HepG2 (cell line): ENCODE measurements around the gene GRIN2C. TPM values are rescaled to one million over a fixed set of nuclear protein-coding genes. Genes with fewer than 3 reads are reported as not detected.
A peak's percentile ranks its signal among the peaks of the same experiment; 100 is the strongest.

Experiments
- ATAC-seq: fragments of 200-7000 bp; cut with Tn5 transposase; 3 replicates; pipeline ENCODE4 v1.9.1; 2020; ENCODE audit warnings: mild to moderate bottlenecking, moderate library complexity
- BruUV-seq: library from RNA; stranded (reverse); fragments of 400-500 nt; replicated peaks from 2 replicates; lab custom pipeline; 2021; lab: Mats Ljungman, UMichigan
- CTCF ChIA-PET: fragments of 300-600 bp; formaldehyde crosslinking; extraction: SDS; loops from one replicate; lab custom pipeline; 2021; ENCODE audit warnings: low total read pairs, inconsistent platforms, low intra/inter-chr PET ratio; lab: Yijun Ruan, JAX
- POLR2A ChIA-PET: fragments of 350-600 bp; sonication (Branson Sonifier 250); formaldehyde crosslinking; loops from one replicate; lab custom pipeline; 2020; ENCODE audit warnings: antibody characterized with exemption, inconsistent platforms; lab: Yijun Ruan, JAX
- DNase-seq: peaks from one replicate; pipeline ENCODE4 v3.0.0-alpha.2; 2015; ENCODE audit warnings: low spot score
- FAIRE-seq: peaks from 3 replicates; lab custom pipeline; 2011; peaks lifted over from hg19 to GRCh38; lab: Jason Lieb, UNC
- H2AFZ ChIP-seq: one replicate; pipeline ENCODE4 v1.6.1; 2011; ENCODE audit warnings: low read length, inconsistent platforms
- H3K27ac ChIP-seq: fragments of 300-600 bp; 3 replicates; pipeline ENCODE4 v1.8.0; 2011; ENCODE audit warnings: mixed run types, mild to moderate bottlenecking, mixed read lengths, low read length, inconsistent platforms; ENCODE audit not compliant: insufficient read depth; ENCODE audit errors: extremely low read length
- H3K27me3 ChIP-seq, 2 experiments: fragments of 200-600 bp in 1 of 2; 2 replicates in 1 of 2; 3 replicates in 1 of 2; pipeline versions ENCODE4 v1.6.0 to v1.8.0; 2011; ENCODE audit warnings: low read length in 2 of 2, mild to moderate bottlenecking in 2 of 2, moderate library complexity in 2 of 2, inconsistent platforms in 1 of 2; ENCODE audit not compliant: insufficient read depth in 2 of 2, control insufficient read depth in 1 of 2
- H3K36me3 ChIP-seq, 2 experiments: fragments of 200-600 bp in 1 of 2; replicated peaks in 1 of 2; 2 replicates in 1 of 2; 3 replicates in 1 of 2; pipeline versions ENCODE4 v1.5.1 to v1.8.0; 2011; ENCODE audit warnings: low read length in 2 of 2, inconsistent platforms in 1 of 2; ENCODE audit not compliant: insufficient read depth in 2 of 2, control insufficient read depth in 1 of 2
- H3K4me1 ChIP-seq: 2 replicates; pipeline ENCODE4 v1.5.1; 2012; ENCODE audit warnings: low read length, inconsistent platforms; ENCODE audit not compliant: insufficient read depth
- H3K4me2 ChIP-seq: 2 replicates; pipeline ENCODE4 v1.6.0; 2011; ENCODE audit warnings: low read depth, low read length, inconsistent platforms
- H3K4me3 ChIP-seq, 3 experiments: fragments of 200-600 bp in 1 of 3; sonication (generic), shearing (Covaris generic) in 1 of 3; replicated peaks in 1 of 3; 2 replicates each; pipeline ENCODE4 v1.5.1; 2011 to 2016; ENCODE audit warnings: low read length in 3 of 3, inconsistent platforms in 2 of 3, low read depth in 2 of 3, mild to moderate bottlenecking in 2 of 3, control low read depth in 1 of 3, mixed read lengths in 1 of 3; ENCODE audit not compliant: insufficient read depth in 1 of 3
- H3K79me2 ChIP-seq: one replicate; pipeline ENCODE4 v1.6.1; 2011; ENCODE audit warnings: low read length, inconsistent platforms; ENCODE audit not compliant: insufficient read depth
- H3K9ac ChIP-seq: 2 replicates; pipeline ENCODE4 v1.6.0; 2011; ENCODE audit warnings: mild to moderate bottlenecking, low read depth, low read length, inconsistent platforms; ENCODE audit not compliant: insufficient read depth
- H3K9me3 ChIP-seq: 2 replicates; pipeline ENCODE4 v1.5.1; 2012; ENCODE audit warnings: mild to moderate bottlenecking, low read length
- H4K20me1 ChIP-seq: 2 replicates; pipeline ENCODE4 v1.6.0; 2011; ENCODE audit warnings: inconsistent platforms, mild to moderate bottlenecking, low read length, moderate library complexity; ENCODE audit not compliant: insufficient read depth
- FOXC1 ChIP-seq: sonication (generic); formaldehyde crosslinking; IDR thresholded peaks from 2 replicates; pipeline ENCODE4 v1.8.0; 2022; ENCODE audit warnings: mild to moderate bottlenecking, missing genetic modification reagents, borderline replicate concordance
- HNRNPLL ChIP-seq: fragments of 200-400 bp; formaldehyde crosslinking; IDR thresholded peaks from 2 replicates; pipeline ENCODE4 v1.6.1; 2017; ENCODE audit warnings: mild to moderate bottlenecking, low read depth, low read length; ENCODE audit not compliant: poor library complexity, severe bottlenecking
- IRX3 ChIP-seq: sonication (generic); formaldehyde crosslinking; IDR thresholded peaks from 2 replicates; pipeline ENCODE4 v1.8.1; 2023; ENCODE audit warnings: mild to moderate bottlenecking, low read depth, missing genetic modification reagents, borderline replicate concordance
- MAFK ChIP-seq, 2 experiments: IDR thresholded peaks in 1 of 2; conservative IDR thresholded peaks in 1 of 2; 2 replicates each; pipeline ENCODE4 v1.6.1; 2011; ENCODE audit warnings: improper control_type of control experiment in 2 of 2, low read length in 2 of 2
- MYC ChIP-seq: sonication (generic); formaldehyde crosslinking; IDR thresholded peaks from 2 replicates; pipeline ENCODE4 v1.9.0; 2021; ENCODE audit warnings: missing genetic modification reagents, borderline replicate concordance
- NFKB2 ChIP-seq: sonication (generic); formaldehyde crosslinking; IDR thresholded peaks from 2 replicates; pipeline ENCODE4 v1.4.0; 2020; ENCODE audit warnings: missing genetic modification reagents, borderline replicate concordance
- PTBP1 ChIP-seq: fragments of 200-400 bp; formaldehyde crosslinking; IDR thresholded peaks from 2 replicates; pipeline ENCODE4 v1.6.1; 2018; ENCODE audit warnings: low read length, low read depth; ENCODE audit not compliant: poor library complexity, severe bottlenecking
- STAT5B ChIP-seq: sonication (generic); formaldehyde crosslinking; IDR thresholded peaks from 2 replicates; pipeline ENCODE4 v1.4.0; 2020; ENCODE audit warnings: missing genetic modification reagents
- TBX2 ChIP-seq: sonication (generic); formaldehyde crosslinking; IDR thresholded peaks from 2 replicates; pipeline ENCODE4 v1.5.0; 2020; ENCODE audit warnings: missing genetic modification reagents, mild to moderate bottlenecking, borderline replicate concordance
- ZBTB21 ChIP-seq: sonication (generic); formaldehyde crosslinking; IDR thresholded peaks from 2 replicates; pipeline ENCODE4 v1.4.0; 2020; ENCODE audit warnings: missing genetic modification reagents
- ZFP62 ChIP-seq: sonication (generic); formaldehyde crosslinking; IDR thresholded peaks from 2 replicates; pipeline ENCODE4 v1.4.0; 2020; ENCODE audit warnings: missing genetic modification reagents
- ZNF24 ChIP-seq: fragments of 450-650 bp; IDR thresholded peaks from 2 replicates; pipeline ENCODE4 v1.6.1; 2017; ENCODE audit warnings: antibody characterized with exemption, mild to moderate bottlenecking
- WGBS: methylation state at CpG from one replicate; pipeline ENCODE4 v1.1.6; 2017; ENCODE audit warnings: low lambda C conversion rate; 5-methylcytosine and 5-hydroxymethylcytosine counted together
- in situ Hi-C: cut with HindIII; loops from 2 replicates; pipeline ENCODE4 v1.10.0; 2017; ENCODE audit warnings: low pct_unique_long_range_greater_than_20kb; ENCODE audit not compliant: extremely low pct_ligation_motif_present
- intact Hi-C: fragments of 100-400 bp; cut with micrococcal nuclease; formaldehyde crosslinking; loops from one replicate; pipeline ENCODE4 v1.10.0; 2022; ENCODE audit not compliant: unreplicated experiment
- polyA plus RNA-seq, 8 experiments: library from polyadenylated mRNA; depleted of rRNA in 3 of 8; stranded (reverse) in 7 of 8; unstranded in 1 of 8; fragments of >200 nt; fragmentation: Illumina TruSeq in 4 of 8; extraction: Trizol in 4 of 8; gene quantifications; 2 replicates each; pipeline versions ENCODE4 v1.2.1 to v1.2.3, GENCODE V29; 2011 to 2016; ENCODE audit warnings: low read depth in 4 of 8, missing spikeins in 1 of 8, mixed read lengths in 1 of 8; ENCODE audit not compliant: insufficient read depth in 1 of 8
- total RNA-seq, 5 experiments: library from RNA; depleted of rRNA; stranded (reverse); fragments of >200 nt; fragmentation: Illumina TruSeq; extraction: Trizol; gene quantifications; 2 replicates each; pipeline ENCODE4 v1.2.3, GENCODE V29; 2016; ENCODE audit warnings: low read depth in 1 of 5
- TF ChIP-seq, protein P1 (sequence below): sonication (generic); formaldehyde crosslinking; IDR thresholded peaks from 2 replicates; pipeline ENCODE4 v1.4.0; 2020; ENCODE audit warnings: missing genetic modification reagents
- TF ChIP-seq, protein P2 (sequence below): sonication (generic); formaldehyde crosslinking; IDR thresholded peaks from 2 replicates; pipeline ENCODE4 v1.4.0; 2020; ENCODE audit warnings: mild to moderate bottlenecking, missing genetic modification reagents
- TF ChIP-seq, protein P3 (sequence below): sonication (generic); formaldehyde crosslinking; IDR thresholded peaks from 2 replicates; pipeline ENCODE4 v1.8.0; 2022; ENCODE audit warnings: missing genetic modification reagents, mild to moderate bottlenecking, borderline replicate concordance

The GRIN2C gene
- total and polyA plus RNA-seq, 2 of the 13 experiments (the other 11 are each of a cell fraction or from before 2014, with no cell fraction given): 0.03 to 0.11 TPM

DNA sequence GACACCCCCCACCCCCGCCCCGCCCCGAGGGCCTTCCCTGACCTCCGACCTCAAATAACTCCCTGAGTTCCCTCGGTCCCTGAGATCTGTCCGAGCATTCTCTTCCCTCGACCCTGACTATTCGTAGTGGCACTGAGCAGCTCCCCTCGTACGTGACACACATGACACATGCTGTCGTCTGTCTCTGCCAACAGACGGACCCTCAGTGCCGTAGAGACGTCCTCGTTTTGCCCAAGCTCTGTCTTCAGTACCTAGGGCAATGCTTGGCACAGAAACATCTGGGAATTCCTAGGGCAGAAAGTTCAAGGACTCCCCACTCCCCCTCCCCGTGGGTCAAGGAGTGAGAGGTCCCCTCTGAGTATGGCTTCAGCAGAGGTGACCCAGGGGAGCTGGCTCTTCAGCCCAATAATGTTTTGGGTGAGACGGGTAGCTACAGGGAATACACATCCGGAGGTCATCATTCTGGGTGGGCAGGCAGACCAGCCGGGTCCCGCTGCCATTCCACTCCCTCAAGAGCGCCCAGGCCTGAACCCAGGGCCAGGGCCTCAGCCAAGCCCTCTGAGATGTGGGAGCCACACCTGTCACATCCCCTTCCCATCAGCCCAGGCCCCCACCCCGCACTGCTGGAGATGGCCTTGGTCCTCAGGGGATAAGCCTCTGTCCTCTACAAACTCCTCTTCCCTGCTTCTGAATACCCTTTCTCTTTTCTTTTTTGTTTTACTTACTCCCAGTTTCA lies 34.4 kb upstream of the GRIN2C start (continued):
- TF ChIP-seq, protein P1, sequence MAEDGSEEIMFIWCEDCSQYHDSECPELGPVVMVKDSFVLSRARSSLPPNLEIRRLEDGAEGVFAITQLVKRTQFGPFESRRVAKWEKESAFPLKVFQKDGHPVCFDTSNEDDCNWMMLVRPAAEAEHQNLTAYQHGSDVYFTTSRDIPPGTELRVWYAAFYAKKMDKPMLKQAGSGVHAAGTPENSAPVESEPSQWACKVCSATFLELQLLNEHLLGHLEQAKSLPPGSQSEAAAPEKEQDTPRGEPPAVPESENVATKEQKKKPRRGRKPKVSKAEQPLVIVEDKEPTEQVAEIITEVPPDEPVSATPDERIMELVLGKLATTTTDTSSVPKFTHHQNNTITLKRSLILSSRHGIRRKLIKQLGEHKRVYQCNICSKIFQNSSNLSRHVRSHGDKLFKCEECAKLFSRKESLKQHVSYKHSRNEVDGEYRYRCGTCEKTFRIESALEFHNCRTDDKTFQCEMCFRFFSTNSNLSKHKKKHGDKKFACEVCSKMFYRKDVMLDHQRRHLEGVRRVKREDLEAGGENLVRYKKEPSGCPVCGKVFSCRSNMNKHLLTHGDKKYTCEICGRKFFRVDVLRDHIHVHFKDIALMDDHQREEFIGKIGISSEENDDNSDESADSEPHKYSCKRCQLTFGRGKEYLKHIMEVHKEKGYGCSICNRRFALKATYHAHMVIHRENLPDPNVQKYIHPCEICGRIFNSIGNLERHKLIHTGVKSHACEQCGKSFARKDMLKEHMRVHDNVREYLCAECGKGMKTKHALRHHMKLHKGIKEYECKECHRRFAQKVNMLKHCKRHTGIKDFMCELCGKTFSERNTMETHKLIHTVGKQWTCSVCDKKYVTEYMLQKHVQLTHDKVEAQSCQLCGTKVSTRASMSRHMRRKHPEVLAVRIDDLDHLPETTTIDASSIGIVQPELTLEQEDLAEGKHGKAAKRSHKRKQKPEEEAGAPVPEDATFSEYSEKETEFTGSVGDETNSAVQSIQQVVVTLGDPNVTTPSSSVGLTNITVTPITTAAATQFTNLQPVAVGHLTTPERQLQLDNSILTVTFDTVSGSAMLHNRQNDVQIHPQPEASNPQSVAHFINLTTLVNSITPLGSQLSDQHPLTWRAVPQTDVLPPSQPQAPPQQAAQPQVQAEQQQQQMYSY (CRISPR knock-in tag): no peak
- TF ChIP-seq TBX2 (peak; percentile 6; the same call in 1 of the 2 replicates), STAT5B (CRISPR knock-in tag) (no peak)

DNA sequence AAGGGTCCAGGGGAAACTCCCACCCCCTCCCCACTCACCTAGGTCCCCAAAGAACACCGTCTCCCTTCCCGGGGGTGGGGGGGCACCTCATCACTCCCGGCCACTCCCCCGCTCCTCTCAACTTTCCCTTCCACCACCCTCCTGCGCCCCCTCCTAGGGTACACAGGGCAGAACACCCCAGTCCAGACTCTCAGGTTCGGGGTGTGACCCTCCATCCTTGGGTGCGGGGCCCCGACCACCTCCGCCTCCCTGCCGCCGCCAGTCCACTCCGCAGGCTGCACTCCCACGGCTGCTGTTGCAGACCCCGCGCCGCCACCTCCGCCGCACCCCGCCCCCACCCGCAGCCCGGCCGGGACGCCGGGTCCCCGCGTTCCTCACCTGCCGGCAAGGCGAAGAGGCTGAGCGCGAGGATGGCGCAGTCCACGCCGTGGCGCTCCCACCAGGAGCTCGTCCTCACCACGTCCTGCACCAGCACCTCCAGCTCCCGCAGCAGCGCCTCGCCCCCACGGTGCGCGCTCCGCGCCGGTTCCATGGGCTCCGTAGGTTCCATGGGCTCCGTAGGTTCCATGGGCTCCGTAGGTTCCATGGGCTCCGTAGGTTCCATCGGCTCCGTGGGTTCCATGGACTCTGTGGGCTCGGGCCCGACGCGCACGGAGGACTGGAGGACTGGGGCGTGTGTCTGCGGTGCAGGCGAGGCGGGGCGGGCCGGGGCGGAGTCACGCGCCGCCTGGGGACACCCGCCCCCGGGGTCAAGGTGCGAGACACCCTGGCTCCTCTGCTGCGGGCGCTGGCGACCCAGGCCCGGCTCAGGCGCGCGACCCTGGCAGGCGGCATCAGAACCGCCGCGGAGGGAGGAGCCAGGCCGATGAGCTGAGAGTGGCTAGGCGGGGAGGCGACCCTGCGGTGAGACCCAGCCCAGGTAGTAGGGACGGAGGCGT lies 33.6 kb upstream of the GRIN2C start, which contains the start of gene FADS6:
Gene FADS6, minus strand, starts transcription at position 660 of the 938 bp plus-strand sequence. Its CDS starts 38 bp downstream, at position 622.
- WGBS: 51% methylated on average over 48 of the region's 86 CpGs
- DNase-seq (no peak), FAIRE-seq (no peak), ATAC-seq (peak; percentile 61)
- POLR2A ChIA-PET: interaction anchor here (1.4 kb wide), 1 partner anchor 20 kb away, joined by 9 read pairs; the partner anchor contains the start of gene FDXR
- Histone ChIP-seq H3K4me3 (peak within 1 kb of the TSS; percentile 26 to 61 (median 41); a peak in 4 of 6 replicates), H3K27ac (no peak within 1 kb of the TSS), H3K9ac (no peak within 1 kb of the TSS), H2AFZ (no peak within 1 kb of the TSS), H4K20me1 (no peaks in the 10 kb centered on the region), H3K4me2 (peak within 1 kb of the TSS; percentile 77), H3K9me3 (no peaks in the 10 kb centered on the region), H3K4me1 (peaks cover 26% of the 10 kb centered on the region), H3K79me2 (no peaks in the 10 kb centered on the region), H3K27me3 (peaks cover 10 to 71% of the 10 kb centered on the region in 2 experiments), H3K36me3 (no peaks in the 10 kb centered on the region)
- in situ Hi-C loops (no loop called here), intact Hi-C loops (no loop called here)
- CTCF ChIA-PET: no interaction called here
- no TSS peak for BruUV-seq
- TF ChIP-seq IRX3 (CRISPR knock-in tag) (no peak), MAFK (conservative IDR thresholded peaks at IDR 0.05 in 1 of 2, IDR thresholded peaks at IDR 0.05 in 1 of 2; ENCODE audit: low read length in 2 of 2) (no peak), ZBTB21 (CRISPR knock-in tag) (no peak), HNRNPLL (peak; percentile 17), FOXC1 (CRISPR knock-in tag) (0 out of 2 replicates have a peak, but pooled peaks have one; percentile 17), ZNF24 (no peak), ZFP62 (CRISPR knock-in tag) (no peak), PTBP1 (no peak), NFKB2 (CRISPR knock-in tag) (peak; percentile 56; the same call in 1 of the 2 replicates), MYC (CRISPR knock-in tag) (0 out of 2 replicates have a peak, but pooled peaks have one; percentile 33)
- TF ChIP-seq, protein P2, sequence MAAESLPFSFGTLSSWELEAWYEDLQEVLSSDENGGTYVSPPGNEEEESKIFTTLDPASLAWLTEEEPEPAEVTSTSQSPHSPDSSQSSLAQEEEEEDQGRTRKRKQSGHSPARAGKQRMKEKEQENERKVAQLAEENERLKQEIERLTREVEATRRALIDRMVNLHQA (CRISPR knock-in tag): no peak
- TF ChIP-seq, protein P3, sequence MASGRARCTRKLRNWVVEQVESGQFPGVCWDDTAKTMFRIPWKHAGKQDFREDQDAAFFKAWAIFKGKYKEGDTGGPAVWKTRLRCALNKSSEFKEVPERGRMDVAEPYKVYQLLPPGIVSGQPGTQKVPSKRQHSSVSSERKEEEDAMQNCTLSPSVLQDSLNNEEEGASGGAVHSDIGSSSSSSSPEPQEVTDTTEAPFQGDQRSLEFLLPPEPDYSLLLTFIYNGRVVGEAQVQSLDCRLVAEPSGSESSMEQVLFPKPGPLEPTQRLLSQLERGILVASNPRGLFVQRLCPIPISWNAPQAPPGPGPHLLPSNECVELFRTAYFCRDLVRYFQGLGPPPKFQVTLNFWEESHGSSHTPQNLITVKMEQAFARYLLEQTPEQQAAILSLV (CRISPR knock-in tag): 0 out of 2 replicates have a peak, but pooled peaks have one; percentile 63
